Muscle layer of colon (tissue), 2 donors: ENCODE results near the gene CRADD.
"Not testable (repeated sequence)": the region's sequence is repeated elsewhere in the genome, so short reads cannot be mapped to it uniquely, and the experiment has no call there.

Source experiments
- H3K27ac ChIP-seq: one replicate; pipeline ENCODE4 v1.7.0; 2013; ENCODE audit warnings: low read depth, mild to moderate bottlenecking, low read length, moderate library complexity
- H3K27me3 ChIP-seq, 2 donors: one replicate each; pipeline ENCODE4 v1.7.0; 2013; ENCODE audit warnings: low read length in 2 of 2, mild to moderate bottlenecking in 2 of 2; ENCODE audit not compliant: insufficient read depth in 2 of 2, control insufficient read depth in 1 of 2
- H3K36me3 ChIP-seq: one replicate; pipeline ENCODE4 v1.7.0; 2013; ENCODE audit warnings: mild to moderate bottlenecking, low read length; ENCODE audit not compliant: insufficient read depth
- H3K4me1 ChIP-seq: one replicate; pipeline ENCODE4 v1.7.0; 2013; ENCODE audit warnings: mild to moderate bottlenecking, low read length; ENCODE audit not compliant: insufficient read depth
- H3K4me3 ChIP-seq, 2 donors: one replicate each; pipeline ENCODE4 v1.7.0; 2013; ENCODE audit warnings: low read length in 2 of 2, low read depth in 1 of 2, mild to moderate bottlenecking in 1 of 2, moderate library complexity in 1 of 2
- H3K9ac ChIP-seq: one replicate; pipeline ENCODE4 v1.7.0; 2013; ENCODE audit warnings: low read length
- H3K9me3 ChIP-seq: one replicate; pipeline ENCODE4 v1.7.0; 2013; ENCODE audit warnings: mild to moderate bottlenecking, low read length
- donor health status: abdominal sarcoma.
- donor health status: Adenocarcinoma of cecum.

The CRADD gene

GRCh38 chr12:93793983-93794382 lies 116.8 kb downstream of the CRADD start:
- Histone ChIP-seq H3K4me3 (no peak overlapping the region), H3K9ac (no peak overlapping the region), H3K9me3 (no peaks in the 10 kb centered on the region), H3K27ac (no peak overlapping the region), H3K36me3 (no peaks in the 10 kb centered on the region), H3K27me3 (no peaks in the 10 kb centered on the region), H3K4me1 (peaks cover 9% of the 10 kb centered on the region)

- H3K27ac ChIP-seq: no peak overlapping the region
- no peaks in the 10 kb centered on the region for H3K9me3 ChIP-seq
- H3K27me3 ChIP-seq: no peaks in the 10 kb centered on the region
- no peak overlapping the region for H3K4me3 ChIP-seq
- H3K9ac ChIP-seq: no peak overlapping the region
- peaks cover 9% of the 10 kb centered on the region for H3K4me1 ChIP-seq
- H3K36me3 ChIP-seq: no peaks in the 10 kb centered on the region
Measured at GRCh38 chr12:93794738-93795137, 117.6 kb downstream of the CRADD start.

GRCh38 chr12:93795352-93795751 lies 118.2 kb downstream of the CRADD start:
- Histone ChIP-seq H3K27me3 (no peaks in the 10 kb centered on the region), H3K4me1 (peaks cover 9% of the 10 kb centered on the region), H3K27ac (no peak overlapping the region), H3K36me3 (no peaks in the 10 kb centered on the region), H3K9ac (no peak overlapping the region), H3K4me3 (no peak overlapping the region), H3K9me3 (no peaks in the 10 kb centered on the region)

- Histone ChIP-seq H3K4me1 (peaks cover 9% of the 10 kb centered on the region), H3K36me3 (no peaks in the 10 kb centered on the region), H3K27ac (no peak overlapping the region), H3K27me3 (no peaks in the 10 kb centered on the region), H3K4me3 (no peak overlapping the region), H3K9me3 (no peaks in the 10 kb centered on the region), H3K9ac (no peak overlapping the region)
Measured at GRCh38 chr12:93796729-93797128, 119.6 kb downstream of the CRADD start.

- peaks cover 26% of the 10 kb centered on the region for H3K4me1 ChIP-seq
- H3K27me3 ChIP-seq: no peaks in the 10 kb centered on the region
- H3K36me3 ChIP-seq: no peaks in the 10 kb centered on the region
- no peak overlapping the region for H3K4me3 ChIP-seq
- no peak overlapping the region for H3K9ac ChIP-seq
- no peaks in the 10 kb centered on the region for H3K9me3 ChIP-seq
- no peak overlapping the region for H3K27ac ChIP-seq
Measured at GRCh38 chr12:93798279-93799151, 121.3 kb downstream of the CRADD start.

GRCh38 chr12:93801666-93802065 lies 124.5 kb downstream of the CRADD start:
- H3K36me3 ChIP-seq, H3K9me3 ChIP-seq, H3K27me3 ChIP-seq, H3K27ac ChIP-seq, H3K9ac ChIP-seq, H3K4me3 ChIP-seq: not testable (repeated sequence)
- peaks cover 33% of the 10 kb centered on the region for H3K4me1 ChIP-seq

- Histone ChIP-seq H3K4me3 (no peak overlapping the region), H3K36me3 (no peaks in the 10 kb centered on the region), H3K4me1 (peaks cover 33% of the 10 kb centered on the region), H3K27ac (peak overlapping the region; percentile 89), H3K9ac (no peak overlapping the region), H3K27me3 (no peaks in the 10 kb centered on the region), H3K9me3 (no peaks in the 10 kb centered on the region)
Measured at GRCh38 chr12:93802293-93802692, 125.1 kb downstream of the CRADD start.

GRCh38 chr12:93802698-93803423 lies 125.7 kb downstream of the CRADD start:
- Histone ChIP-seq H3K4me3 (peak overlapping the region in 1 of 2 donors; percentile 23), H3K9me3 (no peaks in the 10 kb centered on the region), H3K4me1 (peaks cover 33% of the 10 kb centered on the region), H3K27ac (peak overlapping the region; percentile 89), H3K9ac (peak overlapping the region; percentile 1), H3K27me3 (no peaks in the 10 kb centered on the region), H3K36me3 (no peaks in the 10 kb centered on the region)

GRCh38 chr12:93803424-93803807 lies 126.2 kb downstream of the CRADD start:
- no peaks in the 10 kb centered on the region for H3K9me3 ChIP-seq
- H3K9ac ChIP-seq: peak overlapping the region; percentile 1
- H3K27me3 ChIP-seq: no peaks in the 10 kb centered on the region
- H3K36me3 ChIP-seq: no peaks in the 10 kb centered on the region
- H3K4me3 ChIP-seq: peak overlapping the region in 1 of 2 donors; percentile 23
- peak overlapping the region; percentile 89 for H3K27ac ChIP-seq
- H3K4me1 ChIP-seq: peaks cover 33% of the 10 kb centered on the region

- no peak overlapping the region for H3K9ac ChIP-seq
- peak overlapping the region; percentile 57 for H3K27ac ChIP-seq
- no peaks in the 10 kb centered on the region for H3K9me3 ChIP-seq
- no peak overlapping the region for H3K4me3 ChIP-seq
- H3K36me3 ChIP-seq: no peaks in the 10 kb centered on the region
- H3K27me3 ChIP-seq: no peaks in the 10 kb centered on the region
- H3K4me1 ChIP-seq: peaks cover 33% of the 10 kb centered on the region
Measured at GRCh38 chr12:93804392-93805179, 127.4 kb downstream of the CRADD start.

- Histone ChIP-seq H3K4me3 (no peak overlapping the region), H3K27ac (peak overlapping the region; percentile 31), H3K4me1 (peaks cover 33% of the 10 kb centered on the region)
Measured at GRCh38 chr12:93805736-93806141, 128.6 kb downstream of the CRADD start.

More at GRCh38 chr12:93805736-93806141, 128.6 kb downstream of the CRADD start:
- no peaks in the 10 kb centered on the region for H3K9me3 ChIP-seq
- H3K27me3 ChIP-seq: no peaks in the 10 kb centered on the region
- no peaks in the 10 kb centered on the region for H3K36me3 ChIP-seq
- no peak overlapping the region for H3K9ac ChIP-seq
